Measurements from ENCODE around the gene CIB4. TPM values are rescaled to one million over a fixed set of nuclear protein-coding genes. Genes with fewer than 3 reads are reported as not detected.

CIB4 gene
- total RNA-seq, 3 donors from 2014 or later: not detected

DNA sequence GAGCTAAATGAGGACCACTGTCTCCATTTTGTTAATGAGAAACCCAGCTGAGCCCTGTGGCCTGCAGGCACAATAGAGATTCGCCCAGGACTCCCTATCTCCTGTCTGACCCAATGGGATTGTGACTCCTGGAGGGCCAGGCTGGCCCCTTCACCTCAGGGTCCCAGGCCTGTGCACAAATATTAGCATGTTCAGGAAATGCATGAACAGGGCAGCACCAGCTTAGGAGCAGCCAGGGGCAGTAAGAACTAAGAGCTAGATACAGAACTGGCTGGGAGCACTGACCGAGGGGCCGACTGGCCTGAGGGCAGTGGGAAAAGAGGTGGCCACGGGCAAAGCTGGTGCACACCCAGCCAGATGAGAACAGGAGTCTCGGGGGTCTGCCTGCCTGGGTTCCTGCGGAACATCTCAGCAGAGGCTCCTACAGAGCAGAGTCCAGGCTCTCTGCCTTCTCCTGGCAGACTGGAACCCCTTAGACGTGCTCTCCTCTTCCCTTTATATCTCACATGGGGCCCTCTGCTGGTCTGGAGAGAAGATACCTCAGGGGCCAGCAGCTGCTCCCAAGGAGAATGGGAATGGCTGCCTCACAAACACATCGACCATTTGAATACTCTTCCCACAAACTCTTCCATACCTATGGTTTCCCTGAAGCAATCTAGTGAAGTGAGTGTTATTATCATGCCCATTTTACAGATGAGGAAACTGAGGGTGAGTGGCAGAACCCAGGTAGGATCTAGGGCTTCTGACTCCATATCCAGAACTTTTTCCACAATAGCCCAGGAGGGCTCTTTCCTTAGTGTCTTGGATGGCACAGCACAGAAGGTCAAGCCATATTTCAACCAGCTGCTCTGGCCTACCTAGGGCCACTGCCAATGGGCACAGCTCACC is 85.7 kb downstream of the CIB4 start:
- H3K9me3 Mint-ChIP-seq: no peaks in the 10 kb centered on the region
- H3K4me3 Mint-ChIP-seq: no peak overlapping the region
- DNase-seq (no peak), ATAC-seq (no peak)
- peaks cover 58% of the 10 kb centered on the region for H3K27me3 Mint-ChIP-seq (ENCODE audit: low read depth)
- no peaks in the 10 kb centered on the region for H3K4me1 Mint-ChIP-seq (ENCODE audit: low read depth)
- H3K36me3 Mint-ChIP-seq (ENCODE audit: insufficient read depth): no peaks in the 10 kb centered on the region

DNA sequence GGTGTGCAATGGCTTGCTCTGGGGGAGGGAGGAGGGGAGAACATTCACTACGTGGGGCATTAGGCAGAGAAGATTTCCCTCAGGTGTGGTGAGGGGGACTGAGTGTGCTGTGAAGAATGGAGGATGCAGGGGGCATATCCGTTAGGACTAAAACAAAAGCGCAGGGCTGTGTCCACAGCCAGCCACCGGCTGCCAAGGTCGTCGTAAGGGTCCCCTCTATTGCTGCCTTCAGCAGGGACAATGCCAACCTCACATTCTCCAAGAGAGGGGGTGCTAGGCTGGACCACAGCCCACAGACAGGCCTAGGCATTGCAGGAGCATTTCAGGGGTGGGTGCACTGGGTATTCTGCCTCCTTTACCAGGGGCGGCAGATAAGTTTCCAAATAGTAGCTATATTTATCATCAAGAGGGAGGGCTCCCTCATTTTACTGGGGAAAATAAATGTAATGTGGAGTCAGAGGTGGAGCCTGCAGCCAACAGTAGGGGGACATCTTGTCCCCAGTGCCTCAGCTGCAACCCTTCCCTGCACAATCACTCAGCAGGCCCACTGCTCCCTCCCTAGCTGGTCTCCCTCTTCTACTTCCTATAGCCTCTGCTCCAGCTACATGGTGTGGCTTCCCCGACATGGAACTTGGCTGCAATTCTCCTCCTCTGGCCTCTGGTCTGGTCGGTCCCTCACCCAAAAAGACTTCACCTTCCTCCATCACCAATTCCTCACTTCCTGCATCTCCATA is 88.4 kb downstream of the CIB4 start:
- Mint-ChIP-seq H3K9me3 (no peaks in the 10 kb centered on the region), H3K36me3 (ENCODE audit: insufficient read depth) (no peaks in the 10 kb centered on the region), H3K4me1 (ENCODE audit: low read depth) (no peaks in the 10 kb centered on the region), H3K27me3 (ENCODE audit: low read depth) (peaks cover 33% of the 10 kb centered on the region), H3K4me3 (no peak overlapping the region)
- DNase-seq (no peak), ATAC-seq (no peak)

DNA sequence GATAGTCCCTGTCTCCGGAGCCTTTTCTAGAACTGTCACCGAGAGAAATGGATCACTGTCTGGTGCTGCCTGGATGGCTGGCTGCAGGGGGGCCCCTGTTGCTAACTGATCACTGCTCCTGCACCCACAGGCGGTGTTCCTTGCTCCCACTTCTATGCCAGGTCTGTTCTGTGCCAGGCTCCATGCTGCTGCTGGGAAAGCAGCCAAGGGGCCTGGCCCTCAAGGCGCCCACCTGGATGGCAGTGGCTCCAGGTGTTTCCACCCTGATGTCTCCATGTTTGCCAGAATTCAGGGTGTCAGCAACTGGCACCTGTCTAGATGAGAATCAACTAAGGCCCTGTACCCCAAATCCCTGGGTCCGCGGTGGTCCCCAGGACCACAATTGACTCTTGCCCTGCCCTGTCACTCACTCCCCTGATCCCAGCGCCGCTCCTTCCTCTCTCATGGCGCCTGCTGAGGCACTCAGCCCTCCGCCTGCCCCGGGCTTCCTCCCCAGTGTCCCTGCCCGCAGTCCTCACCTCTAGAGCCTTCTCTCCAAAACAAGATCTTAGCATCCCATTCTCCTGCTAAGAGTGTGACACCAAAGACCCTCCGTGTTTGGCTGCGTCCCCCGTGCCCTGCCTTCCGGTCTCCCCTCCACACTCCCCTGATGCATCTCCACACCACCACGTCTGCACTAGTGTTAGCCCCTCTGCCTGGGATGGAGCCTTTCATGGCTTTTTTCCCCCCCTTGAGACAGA is 90.7 kb downstream of the CIB4 start:
- Mint-ChIP-seq H3K4me1 (ENCODE audit: low read depth) (no peaks in the 10 kb centered on the region), H3K36me3 (ENCODE audit: insufficient read depth) (no peaks in the 10 kb centered on the region), H3K27me3 (ENCODE audit: low read depth) (peaks cover 22% of the 10 kb centered on the region), H3K9me3 (no peaks in the 10 kb centered on the region), H3K4me3 (no peak overlapping the region)
- DNase-seq: no peak
- no peak for ATAC-seq

DNA sequence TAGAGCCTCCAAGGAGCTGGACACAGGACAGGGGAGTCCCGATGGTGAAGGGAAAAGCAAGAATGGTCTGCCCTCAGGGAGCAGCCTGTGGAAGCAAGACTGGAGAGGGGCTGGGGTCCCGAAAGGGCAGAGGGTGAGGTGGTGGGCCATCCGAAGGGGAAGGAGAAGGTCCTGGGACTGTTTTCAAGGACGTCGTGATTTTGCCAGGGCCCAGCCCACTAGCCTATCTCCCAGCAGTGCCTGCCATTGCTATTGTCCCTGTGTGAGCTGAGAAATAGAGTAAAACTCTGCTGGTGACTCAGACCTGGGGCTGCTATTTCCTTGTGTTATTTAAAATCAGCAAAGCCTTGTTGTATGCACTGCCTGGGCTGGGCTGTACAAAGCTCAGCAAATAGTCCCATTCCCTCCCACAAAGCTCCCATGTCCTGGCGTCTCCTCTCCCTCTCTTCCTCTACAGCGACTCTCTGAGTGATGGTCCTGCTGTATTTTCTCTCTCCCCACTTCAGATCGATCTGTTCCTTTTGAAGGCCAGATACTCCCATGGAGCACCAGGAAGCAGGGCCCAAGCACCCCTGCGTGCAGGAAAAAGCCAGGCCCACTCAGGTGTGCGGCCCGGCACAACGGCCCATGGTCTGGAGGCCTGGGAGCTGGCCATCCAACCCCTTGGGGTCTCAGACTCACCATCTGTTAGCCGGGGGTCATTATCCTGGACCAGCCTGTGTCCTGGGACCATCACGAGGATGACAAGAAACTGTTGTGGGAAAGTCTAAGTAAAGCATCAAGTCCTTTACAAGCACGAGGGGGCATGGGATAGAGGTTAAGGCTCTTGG is 98.3 kb downstream of the CIB4 start:
- Mint-ChIP-seq H3K4me3 (no peak overlapping the region), H3K4me1 (ENCODE audit: low read depth) (no peaks in the 10 kb centered on the region), H3K36me3 (ENCODE audit: insufficient read depth) (no peaks in the 10 kb centered on the region), H3K27me3 (ENCODE audit: low read depth) (peaks cover 5% of the 10 kb centered on the region), H3K9me3 (no peaks in the 10 kb centered on the region)
- ATAC-seq: no peak
- no peak for DNase-seq

DNA sequence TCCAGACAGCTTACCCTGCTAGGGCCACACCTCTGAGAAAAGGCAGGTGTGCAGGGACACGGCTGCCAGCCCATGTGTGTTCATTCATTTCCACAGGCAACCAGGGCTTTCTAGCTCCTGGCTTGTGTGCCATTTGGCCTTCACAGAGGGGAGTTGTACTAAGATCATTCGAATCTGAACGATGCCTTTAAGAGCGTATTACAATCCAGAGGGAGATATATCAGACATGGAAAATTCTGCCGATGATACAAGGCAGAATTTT is 99.0 kb downstream of the CIB4 start:
- H3K4me3 Mint-ChIP-seq: no peak overlapping the region
- DNase-seq: no peak
- H3K36me3 Mint-ChIP-seq (ENCODE audit: insufficient read depth): no peaks in the 10 kb centered on the region
- no peaks in the 10 kb centered on the region for H3K4me1 Mint-ChIP-seq (ENCODE audit: low read depth)
- H3K9me3 Mint-ChIP-seq: no peaks in the 10 kb centered on the region
- no peak for ATAC-seq
- peaks cover 5% of the 10 kb centered on the region for H3K27me3 Mint-ChIP-seq (ENCODE audit: low read depth)

DNA sequence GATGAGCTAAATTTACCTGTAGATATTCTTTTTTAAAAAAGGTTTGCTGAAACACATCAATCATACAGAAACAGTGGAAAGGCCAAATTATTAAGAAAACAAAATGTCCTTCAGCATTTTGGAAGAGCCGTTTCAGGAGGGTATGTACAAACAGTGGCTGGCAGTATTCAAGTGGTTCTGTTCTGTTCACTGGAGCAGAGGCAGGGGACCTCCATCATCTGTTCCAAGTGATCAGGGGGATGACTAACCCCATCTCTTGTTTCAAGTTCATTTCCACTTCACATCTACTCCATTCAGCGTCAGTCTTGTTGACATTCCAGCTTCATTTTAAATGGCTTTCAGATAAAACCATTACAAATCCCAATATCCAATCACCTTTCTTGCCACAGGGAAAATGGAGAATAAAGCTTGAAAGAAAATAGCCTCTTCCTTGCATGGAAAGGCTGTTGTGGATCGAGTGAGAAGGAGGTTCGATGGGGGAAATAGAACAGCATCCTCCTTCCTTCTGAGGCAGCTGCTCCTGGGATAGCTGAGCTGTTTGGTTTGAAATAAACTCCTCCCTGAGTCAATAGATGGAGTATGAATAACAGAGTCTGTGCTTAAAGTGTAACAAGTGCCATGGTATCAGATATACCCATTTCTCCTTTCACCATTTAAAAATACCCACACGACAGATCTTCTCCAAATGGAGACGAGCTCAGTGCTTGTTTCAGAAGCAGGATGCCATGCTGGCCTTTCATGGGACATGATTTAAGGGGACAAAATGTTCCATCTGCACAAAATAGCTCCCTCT is 99.6 kb downstream of the CIB4 start:
- ATAC-seq: no peak
- H3K4me3 Mint-ChIP-seq: no peak overlapping the region
- H3K4me1 Mint-ChIP-seq (ENCODE audit: low read depth): no peaks in the 10 kb centered on the region
- no peaks in the 10 kb centered on the region for H3K36me3 Mint-ChIP-seq (ENCODE audit: insufficient read depth)
- H3K27me3 Mint-ChIP-seq (ENCODE audit: low read depth): peaks cover 6% of the 10 kb centered on the region
- no peaks in the 10 kb centered on the region for H3K9me3 Mint-ChIP-seq
- no peak for DNase-seq

DNA sequence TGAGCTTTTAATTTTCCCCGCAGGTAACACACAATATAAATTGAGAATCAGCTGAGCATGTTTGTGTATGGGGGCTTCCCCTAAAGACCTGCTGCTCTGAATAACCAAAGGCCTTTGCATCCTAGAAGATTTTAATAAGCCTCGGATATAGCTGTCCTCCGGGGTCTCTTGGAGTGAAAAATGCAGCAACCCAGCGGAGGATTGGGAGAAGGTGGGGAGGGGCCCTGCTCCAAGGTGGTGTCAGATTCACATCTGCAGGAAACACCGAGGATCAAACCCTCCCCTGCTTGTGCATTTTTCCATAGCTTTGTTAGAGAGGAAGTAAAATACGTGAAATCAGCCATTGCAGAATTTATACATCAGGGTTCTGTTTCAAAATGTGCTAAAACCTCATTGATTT is 100.2 kb downstream of the CIB4 start:
- Mint-ChIP-seq H3K4me3 (no peak overlapping the region), H3K9me3 (no peaks in the 10 kb centered on the region), H3K4me1 (ENCODE audit: low read depth) (no peaks in the 10 kb centered on the region), H3K36me3 (ENCODE audit: insufficient read depth) (no peaks in the 10 kb centered on the region), H3K27me3 (ENCODE audit: low read depth) (peaks cover 11% of the 10 kb centered on the region)
- ATAC-seq (no peak), DNase-seq (no peak)

DNA sequence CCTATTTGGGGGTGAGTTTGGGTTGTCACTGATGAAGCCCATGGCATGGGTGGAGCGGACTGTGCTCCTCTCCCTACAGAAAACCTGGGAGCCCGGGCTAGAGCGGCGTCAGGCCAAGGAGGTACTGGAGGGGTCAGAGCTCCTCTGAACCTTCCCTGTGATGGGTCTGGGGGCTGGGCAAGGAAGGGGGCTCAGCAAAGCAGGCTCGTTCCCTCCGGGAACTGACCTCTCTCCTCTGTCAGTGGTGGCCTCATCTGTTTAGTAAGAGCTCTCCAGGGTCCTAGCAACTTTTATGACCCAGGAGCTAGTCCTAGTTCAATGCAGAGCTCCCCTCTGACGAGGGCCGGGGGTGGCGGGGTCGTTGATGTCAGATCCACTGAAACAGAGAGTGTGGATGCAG is 100.9 kb downstream of the CIB4 start:
- H3K27me3 Mint-ChIP-seq (ENCODE audit: low read depth): peaks cover 11% of the 10 kb centered on the region
- no peaks in the 10 kb centered on the region for H3K36me3 Mint-ChIP-seq (ENCODE audit: insufficient read depth)
- no peaks in the 10 kb centered on the region for H3K4me1 Mint-ChIP-seq (ENCODE audit: low read depth)
- no peaks in the 10 kb centered on the region for H3K9me3 Mint-ChIP-seq
- no peak for ATAC-seq
- no peak for DNase-seq
- H3K4me3 Mint-ChIP-seq: no peak overlapping the region

DNA sequence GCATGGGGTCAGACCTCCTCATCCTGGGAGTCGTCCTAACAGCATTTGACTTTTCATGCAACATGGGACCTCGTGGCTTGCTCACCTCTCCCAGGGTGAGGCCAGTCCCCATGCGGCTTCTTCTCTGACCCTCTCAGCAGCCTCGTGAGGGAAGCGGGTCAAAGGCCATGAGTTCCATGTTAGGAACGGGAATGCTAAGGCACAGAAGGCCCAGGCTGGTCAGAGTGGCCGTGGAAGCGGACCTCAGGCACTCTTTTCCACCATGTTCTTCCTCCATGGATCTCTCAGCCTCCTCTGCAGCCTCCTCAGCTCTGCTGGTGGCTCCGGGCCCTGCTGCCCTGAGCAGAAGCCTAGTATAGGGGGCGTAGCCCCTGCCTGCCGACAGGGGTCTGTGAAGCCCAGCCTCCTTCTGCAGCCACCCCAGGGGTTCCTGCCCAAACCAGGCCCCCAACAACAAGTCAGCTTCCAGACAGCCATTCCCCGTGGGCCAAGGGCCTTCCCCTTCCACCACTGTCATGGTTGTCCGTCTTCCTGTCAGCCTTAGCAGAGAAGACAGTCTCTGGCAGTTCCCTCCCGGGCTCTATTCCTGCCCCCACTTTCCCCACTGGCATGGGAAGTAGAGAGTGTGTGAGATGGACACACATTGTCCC is 103.2 kb downstream of the CIB4 start:
- no peaks in the 10 kb centered on the region for H3K36me3 Mint-ChIP-seq (ENCODE audit: insufficient read depth)
- peaks cover 15% of the 10 kb centered on the region for H3K27me3 Mint-ChIP-seq (ENCODE audit: low read depth)
- ATAC-seq (no peak), DNase-seq (no peak)
- no peak overlapping the region for H3K4me3 Mint-ChIP-seq
- no peaks in the 10 kb centered on the region for H3K9me3 Mint-ChIP-seq
- H3K4me1 Mint-ChIP-seq (ENCODE audit: low read depth): no peaks in the 10 kb centered on the region

DNA sequence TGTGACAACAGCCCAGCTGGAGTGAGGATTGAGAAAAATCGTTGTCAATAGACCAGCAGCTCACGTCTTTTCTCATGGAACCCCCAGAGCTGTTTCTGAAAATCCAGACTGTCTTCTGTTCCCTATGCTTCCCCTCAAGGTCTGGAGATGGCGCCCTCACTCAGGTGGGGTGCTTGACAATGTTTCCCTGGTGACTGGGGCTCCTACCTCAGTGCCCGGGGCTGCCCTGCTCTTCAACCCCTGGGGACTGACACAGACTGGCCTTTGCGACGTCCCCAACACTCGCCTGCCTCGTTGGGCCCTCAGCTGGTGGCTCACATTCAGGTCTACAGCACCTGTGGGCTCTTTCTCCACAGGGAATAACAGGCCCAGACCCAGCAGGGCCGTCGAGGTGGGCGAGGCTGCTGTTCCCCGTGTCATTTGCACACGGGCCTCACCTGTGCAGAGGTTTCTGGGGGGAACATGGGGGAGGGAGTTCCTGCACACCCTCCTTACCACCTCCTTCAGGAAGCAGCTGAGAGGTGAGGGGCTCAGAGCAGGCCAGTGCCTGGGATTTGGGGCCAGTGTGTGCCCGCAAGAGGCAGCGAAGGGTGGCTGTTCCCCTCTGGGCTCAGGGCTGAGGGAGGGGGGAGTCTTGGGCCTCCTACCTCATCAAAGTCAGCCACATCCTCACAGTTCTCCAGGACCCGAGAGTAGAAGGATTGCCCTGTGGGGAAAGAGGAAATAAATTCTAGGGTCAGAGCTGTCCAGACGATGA is 103.9 kb downstream of the CIB4 start:
- Mint-ChIP-seq H3K36me3 (ENCODE audit: insufficient read depth) (no peaks in the 10 kb centered on the region), H3K4me1 (ENCODE audit: low read depth) (no peaks in the 10 kb centered on the region), H3K9me3 (no peaks in the 10 kb centered on the region), H3K27me3 (ENCODE audit: low read depth) (peaks cover 12% of the 10 kb centered on the region), H3K4me3 (no peak overlapping the region)
- no peak for DNase-seq
- ATAC-seq: no peak

DNA sequence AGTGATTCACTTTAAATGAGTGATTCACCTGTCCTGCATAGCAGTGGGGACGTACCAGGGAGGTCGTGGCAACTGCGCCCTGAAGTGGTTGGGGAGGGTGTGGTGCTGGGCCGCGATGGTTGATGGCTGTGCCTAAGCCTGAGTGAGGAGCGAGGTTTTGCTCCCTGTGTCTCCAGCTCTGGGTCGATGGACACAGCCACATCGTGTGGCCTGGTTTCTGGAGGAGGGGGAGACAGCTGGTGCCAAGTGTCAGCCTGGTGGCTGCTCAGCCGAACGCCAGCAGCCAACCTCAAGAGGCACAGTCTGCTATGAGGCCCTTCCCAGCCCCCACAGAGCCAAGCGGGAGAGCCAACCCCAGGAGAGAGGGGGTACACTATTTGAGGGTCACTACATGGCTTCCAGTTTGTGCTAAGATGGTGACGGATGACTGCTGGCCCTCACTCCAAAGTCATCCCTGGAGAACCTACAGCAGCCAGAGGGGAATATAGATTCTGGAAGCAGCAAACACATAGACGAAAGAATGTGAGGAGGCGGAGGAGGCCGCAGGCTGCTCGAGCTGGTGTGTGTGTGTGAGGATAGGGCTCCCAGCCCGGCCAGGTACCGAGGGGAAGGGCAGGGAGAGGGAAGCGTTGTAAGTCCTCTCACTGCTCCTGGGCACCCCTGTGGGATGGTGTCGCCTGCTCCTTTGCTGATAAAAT is 104.6 kb downstream of the CIB4 start:
- DNase-seq (no peak), ATAC-seq (no peak)
- Mint-ChIP-seq H3K4me1 (ENCODE audit: low read depth) (no peaks in the 10 kb centered on the region), H3K9me3 (no peaks in the 10 kb centered on the region), H3K4me3 (no peak overlapping the region), H3K27me3 (ENCODE audit: low read depth) (peaks cover 11% of the 10 kb centered on the region), H3K36me3 (ENCODE audit: insufficient read depth) (no peaks in the 10 kb centered on the region)

DNA sequence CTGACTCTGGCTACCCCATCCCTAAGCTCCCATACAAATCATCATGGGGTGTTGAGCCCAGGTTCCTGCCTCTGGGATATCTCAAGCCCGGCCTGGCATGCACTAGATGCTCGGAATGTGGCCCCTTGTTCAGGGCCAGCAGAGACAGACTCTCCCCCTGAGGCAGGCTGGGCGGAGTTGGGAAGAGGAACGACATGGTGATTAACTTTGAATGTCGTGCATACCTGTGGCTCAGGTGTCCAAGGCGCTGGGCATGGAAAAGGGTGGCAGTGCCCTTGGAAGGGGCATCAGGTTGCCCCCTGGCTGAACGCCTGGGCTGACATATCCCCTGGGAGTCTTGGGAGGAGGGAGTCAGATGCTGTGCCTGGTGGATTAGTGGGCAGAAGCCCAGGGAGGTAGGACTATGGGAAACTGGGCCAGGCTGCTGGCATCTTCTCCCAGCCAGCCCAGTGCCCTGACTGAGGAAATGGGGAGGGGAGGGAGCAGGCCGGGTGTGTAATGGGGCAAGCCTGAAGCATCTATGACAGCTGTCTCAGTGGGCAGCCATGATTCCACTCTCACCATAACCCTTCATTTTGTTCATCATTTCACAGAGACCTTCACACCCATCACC is 105.4 kb downstream of the CIB4 start:
- no peaks in the 10 kb centered on the region for H3K36me3 Mint-ChIP-seq (ENCODE audit: insufficient read depth)
- H3K9me3 Mint-ChIP-seq: no peaks in the 10 kb centered on the region
- H3K4me3 Mint-ChIP-seq: no peak overlapping the region
- DNase-seq (no peak), ATAC-seq (no peak)
- H3K4me1 Mint-ChIP-seq (ENCODE audit: low read depth): no peaks in the 10 kb centered on the region
- H3K27me3 Mint-ChIP-seq (ENCODE audit: low read depth): peaks cover 10% of the 10 kb centered on the region

Measured in activated T-cell treated with anti-CD3 and anti-CD28 coated beads, Interleukin-2, amount 50 U/mL, for 4 hours (primary cell).